ENCODE data around the gene NXPH4. TPM values are rescaled to one million over a fixed set of nuclear protein-coding genes. Genes with fewer than 3 reads are reported as not detected.
A peak's percentile ranks its signal among the peaks of the same experiment; 100 is the strongest.

Gene NXPH4
- total RNA-seq, 4 donors from 2014 or later, result not detected

DNA sequence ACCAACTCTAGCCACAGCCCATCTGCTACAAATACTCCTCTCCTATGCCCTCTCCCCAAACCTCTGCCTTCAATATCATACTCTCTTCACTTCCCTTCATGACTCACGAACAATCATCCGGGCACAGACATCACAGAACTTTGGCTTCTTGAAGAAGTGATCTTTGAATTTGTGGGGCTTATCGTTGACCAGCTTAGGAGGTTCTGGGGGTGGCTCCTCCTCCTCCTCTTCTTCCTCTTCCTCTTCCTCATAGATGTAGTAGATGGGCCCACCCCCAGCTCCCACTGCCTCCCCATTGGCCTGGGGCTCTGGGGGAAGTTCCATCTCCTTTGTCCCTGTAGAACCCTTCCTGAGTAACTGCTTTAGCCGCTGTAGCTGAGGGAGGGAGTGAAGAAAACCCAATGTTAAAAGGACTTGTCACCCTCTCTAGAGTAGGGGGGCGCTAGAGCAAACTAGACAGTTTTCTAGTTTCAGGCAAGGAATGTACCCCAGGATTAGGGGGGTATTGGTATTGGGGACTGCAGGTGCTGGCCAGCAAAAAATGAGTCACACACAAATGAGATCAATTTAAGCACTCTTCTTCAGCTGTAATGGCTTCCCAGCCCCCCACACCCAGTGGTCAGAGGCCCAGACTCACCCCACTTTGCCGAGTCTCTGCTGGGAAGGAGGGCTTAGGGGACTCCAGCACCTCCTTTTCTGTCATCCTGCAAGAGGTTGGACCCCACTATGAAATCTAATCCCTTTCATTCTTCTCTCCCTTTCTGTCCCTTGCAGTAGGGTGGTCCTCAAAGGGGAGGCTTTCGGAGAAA lies 32.5 kb downstream of the NXPH4 start:
- peaks cover 0 to 33% of the 10 kb centered on the region in 2 donors for H3K36me3 ChIP-seq
- in situ Hi-C loops (cut with MboI; ENCODE audit: low sequenced_read_pairs in 4 of 4) (loop anchor here in 1 of 4 donors (10.0 kb wide), 1 partner anchor 186 kb away; the partner anchor contains the start of genes INHBC and R3HDM2), intact Hi-C loops (cut with DNase I; ENCODE audit: low total_unique reads) (no loop called here)
- peak overlapping the region; percentile 88 to 96 (median 91) for H3K27ac ChIP-seq
- H3K4me3 ChIP-seq, result peak overlapping the region; percentile 45 to 63 (median 61)
- DNase-seq (peak in 1 of 2 donors; percentile 17), ATAC-seq (peak in 1 of 2 donors; percentile 8)
- TF ChIP-seq POLR2A (IDR thresholded peaks at IDR 0.05) (no peak), CTCF (IDR thresholded peaks at IDR 0.05 in 4 of 5, conservative IDR thresholded peaks at IDR 0.05 in 1 of 5) (no peak)
- H3K27me3 ChIP-seq, result no peaks in the 10 kb centered on the region
- no peaks in the 10 kb centered on the region for H3K9me3 ChIP-seq
- peaks cover 44 to 48% of the 10 kb centered on the region in 2 donors for H3K4me1 ChIP-seq

GRCh38 chr12:57250541-57250940 lies 33.9 kb downstream of the NXPH4 start:
- peak in 1 of 2 donors; percentile 71 for DNase-seq
- ATAC-seq, result peak; percentile 92 to 94
- no peaks in the 10 kb centered on the region for H3K27me3 ChIP-seq
- TF ChIP-seq POLR2A (IDR thresholded peaks at IDR 0.05) (no peak), CTCF (IDR thresholded peaks at IDR 0.05 in 4 of 5, conservative IDR thresholded peaks at IDR 0.05 in 1 of 5) (no peak)
- in situ Hi-C loops (cut with MboI; ENCODE audit: low sequenced_read_pairs in 4 of 4), result loop anchor here in 1 of 4 donors (25.0 kb wide), 1 partner anchor 187 kb away; the partner anchor contains the start of genes INHBC and R3HDM2
- intact Hi-C loops (cut with DNase I; ENCODE audit: low total_unique reads), result no loop called here
- H3K9me3 ChIP-seq, result no peaks in the 10 kb centered on the region
- peak overlapping the region; percentile 88 to 96 (median 91) for H3K27ac ChIP-seq
- H3K36me3 ChIP-seq, result peaks cover 0 to 22% of the 10 kb centered on the region in 2 donors
- peaks cover 36 to 40% of the 10 kb centered on the region in 2 donors for H3K4me1 ChIP-seq
- peak overlapping the region; percentile 45 to 63 (median 61) for H3K4me3 ChIP-seq

GRCh38 chr12:57250956-57251355 lies 34.4 kb downstream of the NXPH4 start, which contains the start of gene STAC3:
Gene STAC3, minus strand, starts transcription at chr12:57251187. Its CDS starts 1,551 bp downstream, at chr12:57249636.
- in situ Hi-C loops (cut with MboI; ENCODE audit: low sequenced_read_pairs in 4 of 4), result loop anchor here in 1 of 4 donors (25.0 kb wide), 1 partner anchor 186 kb away; the partner anchor contains the start of genes INHBC and R3HDM2
- Histone ChIP-seq H3K9me3 (no peaks in the 10 kb centered on the region), H3K27me3 (no peaks in the 10 kb centered on the region), H3K4me1 (peaks cover 36 to 38% of the 10 kb centered on the region in 2 donors), H3K4me3 (peak within 1 kb of the TSS; percentile 45 to 63 (median 61)), H3K36me3 (peaks cover 0 to 22% of the 10 kb centered on the region in 2 donors), H3K27ac (peak within 1 kb of the TSS; percentile 88 to 96 (median 91))
- ATAC-seq (peak; percentile 89 to 93), DNase-seq (peak in 1 of 2 donors; percentile 85)
- peak; percentile 65 to 83 for TF ChIP-seq POLR2A (IDR thresholded peaks at IDR 0.05)
- TF ChIP-seq CTCF (IDR thresholded peaks at IDR 0.05 in 4 of 5, conservative IDR thresholded peaks at IDR 0.05 in 1 of 5), result no peak
- intact Hi-C loops (cut with DNase I; ENCODE audit: low total_unique reads), result no loop called here

DNA sequence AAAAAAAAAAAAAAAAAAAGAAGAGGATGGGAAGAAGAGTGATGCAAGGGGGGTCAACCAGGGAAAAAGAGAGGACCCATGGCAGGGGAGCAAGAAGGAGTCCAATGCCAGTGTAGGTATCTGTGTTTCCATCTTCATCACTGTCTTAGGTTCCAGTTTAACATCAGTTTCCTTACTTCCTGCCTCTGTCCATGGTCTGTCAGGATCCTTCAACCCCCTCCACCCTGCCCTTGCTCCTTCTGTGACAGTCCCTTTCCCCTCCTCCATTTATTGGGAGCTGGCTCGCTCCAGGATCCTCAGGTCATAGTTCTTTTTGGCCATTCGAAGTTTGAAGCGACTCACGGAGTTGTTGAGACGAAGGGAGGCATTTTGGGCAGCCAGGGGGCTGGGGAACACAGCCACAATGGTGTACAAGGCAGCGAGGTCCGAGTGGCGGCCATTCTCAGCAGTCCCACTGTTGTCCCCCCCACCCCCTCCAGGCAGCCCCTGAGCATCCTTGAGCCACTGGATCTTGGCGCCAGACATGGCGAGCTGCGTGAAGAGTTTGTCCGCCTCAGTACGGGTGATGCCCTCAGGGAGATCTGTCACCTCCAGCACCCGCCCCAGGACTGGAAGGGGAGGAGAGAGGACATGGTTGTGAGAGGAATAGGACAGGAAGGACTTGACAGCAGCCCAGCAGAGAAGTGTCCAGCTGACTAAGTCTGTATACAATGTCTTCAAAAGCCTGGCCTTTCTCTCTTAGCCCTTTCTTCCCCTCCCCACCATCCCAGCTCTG lies 38.1 kb downstream of the NXPH4 start:
- in situ Hi-C loops (cut with MboI; ENCODE audit: low sequenced_read_pairs in 4 of 4) (loop anchor here in 1 of 4 donors (25.0 kb wide), 1 partner anchor 183 kb away; the partner anchor contains the start of genes INHBC and R3HDM2), intact Hi-C loops (cut with DNase I; ENCODE audit: low total_unique reads) (loop anchor here (5.0 kb wide), 1 partner anchor 268 kb away; the partner anchor contains the start of genes DDIT3 and MBD6)
- no peak for ATAC-seq

More for the DNA sequence above, 38.1 kb downstream of the NXPH4 start:
- DNase-seq, result no peak
- TF ChIP-seq CTCF (IDR thresholded peaks at IDR 0.05 in 4 of 5, conservative IDR thresholded peaks at IDR 0.05 in 1 of 5) (no peak), POLR2A (IDR thresholded peaks at IDR 0.05) (no peak)
- H3K9me3 ChIP-seq, result no peaks in the 10 kb centered on the region
- H3K27ac ChIP-seq, result peak overlapping the region in 2 of 4 donors; percentile 16 to 23
- H3K27me3 ChIP-seq, result no peaks in the 10 kb centered on the region
- H3K4me1 ChIP-seq, result peaks cover 22 to 36% of the 10 kb centered on the region in 2 donors
- H3K4me3 ChIP-seq, result no peak overlapping the region
- peaks cover 0 to 15% of the 10 kb centered on the region in 2 donors for H3K36me3 ChIP-seq

Data from gastrocnemius medialis (tissue), 4 donors.